K562 (cell line): ENCODE results near the gene TMC8. TPM values are rescaled to one million over a fixed set of nuclear protein-coding genes. Genes with fewer than 3 reads are reported as not detected.

Source experiments
- ATAC-seq: fragments of 200-7000 bp; cut with Tn5 transposase; 3 replicates; pipeline ENCODE4 v1.9.1; 2020; ENCODE audit warnings: moderate library complexity
- BruUV-seq: library from RNA; stranded (reverse); fragments of 400-500 nt; replicated peaks from 2 replicates; lab custom pipeline; 2021; lab: Mats Ljungman, UMichigan
- CTCF ChIA-PET: fragments of 300-600 bp; formaldehyde crosslinking; extraction: SDS; loops from one replicate; lab custom pipeline; 2021; ENCODE audit warnings: low intra/inter-chr PET ratio; lab: Yijun Ruan, JAX
- POLR2A ChIA-PET: fragments of 300-600, 350-650 bp; sonication (Branson Sonifier 250); formaldehyde crosslinking; extraction: SDS; loops from one replicate; lab custom pipeline; 2021; ENCODE audit warnings: antibody characterized with exemption, inconsistent platforms; lab: Yijun Ruan, JAX
- DNase-seq, 4 experiments: peaks; one replicate each; pipeline versions ENCODE4 v3.0.0 to v3.0.0-alpha.2; 2011 to 2018; ENCODE audit warnings: low spot score in 3 of 4, mixed read lengths in 3 of 4; ENCODE audit errors: extremely low read depth in 1 of 4
- FAIRE-seq: peaks from 2 replicates; lab custom pipeline; 2011; peaks lifted over from hg19 to GRCh38; lab: Jason Lieb, UNC
- H2AFZ ChIP-seq: 2 replicates; pipeline ENCODE4 v1.6.0; 2011; ENCODE audit warnings: low read depth, low read length, control low read depth, inconsistent platforms
- H3K27ac ChIP-seq: fragments of 200-600 bp; 3 replicates; pipeline ENCODE4 v1.8.0; 2011; ENCODE audit warnings: low read depth, mild to moderate bottlenecking, control low read depth, inconsistent platforms, low read length, moderate library complexity, mixed read lengths; ENCODE audit errors: extremely low read depth
- H3K27me3 ChIP-seq, 2 experiments: fragments of 300-600 bp in 1 of 2; 2 replicates in 1 of 2; 3 replicates in 1 of 2; pipeline versions ENCODE4 v1.6.0 to v1.8.0; 2011; ENCODE audit warnings: inconsistent platforms in 2 of 2, low read length in 2 of 2, mild to moderate bottlenecking in 1 of 2, mixed read lengths in 1 of 2, moderate library complexity in 1 of 2; ENCODE audit not compliant: control insufficient read depth in 2 of 2, insufficient read depth in 2 of 2
- H3K36me3 ChIP-seq: fragments of 300-600 bp; 3 replicates; pipeline ENCODE4 v1.8.0; 2011; ENCODE audit warnings: mild to moderate bottlenecking, low read length, inconsistent platforms; ENCODE audit not compliant: control insufficient read depth, insufficient read depth
- H3K4me1 ChIP-seq, 2 experiments: fragments of 200-600 bp in 1 of 2; replicated peaks in 1 of 2; 2 replicates in 1 of 2; 3 replicates in 1 of 2; pipeline versions ENCODE4 v1.5.1 to v1.8.0; 2011; ENCODE audit warnings: inconsistent platforms in 2 of 2, low read length in 2 of 2, mild to moderate bottlenecking in 1 of 2, mixed read lengths in 1 of 2, moderate library complexity in 1 of 2; ENCODE audit not compliant: control insufficient read depth in 2 of 2, insufficient read depth in 2 of 2
- H3K4me2 ChIP-seq: 2 replicates; pipeline ENCODE4 v1.6.1; 2011; ENCODE audit warnings: low read length, control low read depth, inconsistent platforms, mixed read lengths; ENCODE audit not compliant: insufficient read depth
- H3K4me3 ChIP-seq: fragments of 200-600 bp; sonication (generic), shearing (Covaris generic); 2 replicates; pipeline ENCODE4 v1.5.1; 2016; ENCODE audit warnings: control low read depth, inconsistent platforms
- H3K79me2 ChIP-seq: fragments of 200-600 bp; 3 replicates; pipeline ENCODE4 v1.8.0; 2011; ENCODE audit warnings: low read length, inconsistent platforms; ENCODE audit not compliant: control insufficient read depth, insufficient read depth
- H3K9ac ChIP-seq, 2 experiments: 2 replicates each; pipeline versions ENCODE4 v1.6.0 to v1.6.1; 2011; ENCODE audit warnings: low read depth in 2 of 2, low read length in 2 of 2, control low read depth in 1 of 2, inconsistent platforms in 1 of 2, mild to moderate bottlenecking in 1 of 2, mixed read lengths in 1 of 2; ENCODE audit not compliant: insufficient read depth in 1 of 2
- H3K9me1 ChIP-seq: one replicate; pipeline ENCODE4 v1.6.0; 2011; ENCODE audit warnings: inconsistent platforms, mild to moderate bottlenecking, low read length, moderate library complexity; ENCODE audit not compliant: control insufficient read depth, insufficient read depth
- H3K9me3 ChIP-seq: replicated peaks from 2 replicates; pipeline ENCODE4 v1.5.1; 2011; ENCODE audit warnings: low read depth, low read length, inconsistent platforms; ENCODE audit not compliant: control insufficient read depth, insufficient read depth
- H4K20me1 ChIP-seq: replicated peaks from 2 replicates; pipeline ENCODE4 v1.6.1; 2011; ENCODE audit warnings: low read length, inconsistent platforms, mixed read lengths; ENCODE audit not compliant: control insufficient read depth, insufficient read depth
- CEBPB ChIP-seq: fragments of 450-650 bp; IDR thresholded peaks from 2 replicates; pipeline ENCODE4 v1.6.1; 2016; ENCODE audit warnings: missing genetic modification characterization, missing compliant biosample characterization
- CEBPG ChIP-seq, 3 experiments: fragments of 200-800 bp in 1 of 3; sonication (Bioruptor generic) in 1 of 3; sonication (generic) in 1 of 3; formaldehyde crosslinking in 1 of 3; IDR thresholded peaks in 2 of 3; conservative IDR thresholded peaks in 1 of 3; 2 replicates each; pipeline versions ENCODE4 v1.6.1 to v1.8.0; 2016 to 2022; ENCODE audit warnings: missing compliant biosample characterization in 2 of 3, missing genetic modification characterization in 2 of 3, mild to moderate bottlenecking in 1 of 3, missing genetic modification reagents in 1 of 3
- FOSL1 ChIP-seq: fragments of 200-800 bp; sonication (Bioruptor generic); conservative IDR thresholded peaks from 2 replicates; pipeline ENCODE4 v1.6.1; 2016; ENCODE audit warnings: missing genetic modification characterization, missing compliant biosample characterization
- FOXP4 ChIP-seq: sonication (generic); formaldehyde crosslinking; IDR thresholded peaks from 2 replicates; pipeline ENCODE4 v1.8.0; 2022; ENCODE audit warnings: mild to moderate bottlenecking, missing genetic modification reagents, borderline replicate concordance
- IRF1 ChIP-seq: sonication (generic); formaldehyde crosslinking; IDR thresholded peaks from 2 replicates; pipeline ENCODE4 v1.8.0; 2022; ENCODE audit warnings: missing genetic modification reagents, mild to moderate bottlenecking, borderline replicate concordance
- JUND ChIP-seq, 2 experiments: IDR thresholded peaks; 2 replicates in 1 of 2; 3 replicates in 1 of 2; pipeline ENCODE4 v1.6.1; 2011; ENCODE audit warnings: borderline replicate concordance in 2 of 2, low read depth in 2 of 2, low read length in 2 of 2, improper control_type of control experiment in 1 of 2, missing biosample characterization in 1 of 2, missing genetic modification characterization in 1 of 2, missing genetic modification reagents in 1 of 2
- PRDM10 ChIP-seq: fragments of 450-650 bp; IDR thresholded peaks from 2 replicates; pipeline ENCODE4 v1.6.1; 2018; ENCODE audit not compliant: partially characterized antibody
- VEZF1 ChIP-seq: fragments of 200-800 bp; sonication (Bioruptor generic); IDR thresholded peaks from 2 replicates; pipeline ENCODE4 v1.6.1; 2017; ENCODE audit warnings: missing genetic modification characterization, missing compliant biosample characterization
- ZFX ChIP-seq: sonication (generic); formaldehyde crosslinking; IDR thresholded peaks from 2 replicates; pipeline ENCODE4 v1.8.0; 2022; ENCODE audit warnings: mild to moderate bottlenecking, missing genetic modification reagents, moderate library complexity
- ZNF316 ChIP-seq: fragments of 450-650 bp; IDR thresholded peaks from 2 replicates; pipeline ENCODE4 v1.6.1; 2016
- WGBS: fragments of 100-300 bp; shearing (Covaris generic); methylation state at CpG from one replicate; pipeline ENCODE4 v1.1.6; 2016; ENCODE audit warnings: low coverage, mixed read lengths; ENCODE audit not compliant: insufficient coverage; ENCODE audit errors: missing lambda C conversion rate; 5-methylcytosine and 5-hydroxymethylcytosine counted together
- in situ Hi-C: fragments of 300-500 bp; cut with MboI; formaldehyde crosslinking; loops from 4 replicates; pipeline ENCODE4 v1.15.0; 2018; ENCODE audit warnings: inconsistent platforms, mixed read lengths
- intact Hi-C: fragments of 100-400 bp; cut with micrococcal nuclease; formaldehyde crosslinking; loops from 2 replicates; pipeline ENCODE4 v1.14.2; 2022
- polyA plus RNA-seq, 8 experiments: library from polyadenylated mRNA; depleted of rRNA in 4 of 8; stranded (reverse) in 5 of 8; unstranded in 3 of 8; fragments of >200 nt; fragmentation: Nextera tagmentation in 2 of 8; fragmentation: Illumina TruSeq in 1 of 8; extraction: Ambion mirVana in 2 of 8; extraction: Trizol in 1 of 8; gene quantifications; 2 replicates each; pipeline versions ENCODE4 v1.2.1 to v1.2.3, GENCODE V29; 2011 to 2014; ENCODE audit warnings: inconsistent platforms in 1 of 8, missing spikeins in 1 of 8
- total RNA-seq, 7 experiments: library from RNA; depleted of rRNA in 6 of 7; stranded (reverse); fragments of >200 nt in 6 of 7; fragmentation: Illumina TruSeq in 2 of 7; extraction: Trizol in 2 of 7; gene quantifications; 2 replicates each; pipeline versions ENCODE4 v1.2.1 to v1.2.3, GENCODE V29; 2011 to 2021; ENCODE audit warnings: low replicate concordance in 1 of 7

TMC8 gene
- total and polyA plus RNA-seq, 9 of the 15 experiments (the other 6 are each of a cell fraction or from before 2014, with no cell fraction given) = 0.13 to 10.9 (median 2.8) TPM

- CTCF ChIA-PET = no interaction called here
These were observed 29.1 kb downstream of the TMC8 start for GRCh38 chr17:78159575-78160158.

More at GRCh38 chr17:78159575-78160158, 29.1 kb downstream of the TMC8 start:
- in situ Hi-C loops = no loop called here
- Histone ChIP-seq H4K20me1 (no peaks in the 10 kb centered on the region), H2AFZ (no peak overlapping the region), H3K9ac (no peak overlapping the region; a peak in 1 of 4 replicates), H3K4me2 (no peak overlapping the region), H3K9me3 (no peaks in the 10 kb centered on the region), H3K36me3 (peaks cover 2% of the 10 kb centered on the region; the same call in 1 of the 3 replicates), H3K4me1 (peaks cover 14 to 42% of the 10 kb centered on the region in 2 experiments; a peak in 4 of 5 replicates), H3K27ac (peak overlapping the region; percentile 3; the same call in 1 of the 3 replicates), H3K9me1 (peaks cover 3% of the 10 kb centered on the region), H3K27me3 (no peaks in the 10 kb centered on the region), H3K79me2 (no peaks in the 10 kb centered on the region), H3K4me3 (no peak overlapping the region)
- DNase-seq (no peak), FAIRE-seq (peak; percentile 46), ATAC-seq (no peak)
- POLR2A ChIA-PET = interaction anchor here (0.6 kb wide), 1 partner anchor 28 kb away, joined by 3 read pairs; no protein-coding TSS in a partner anchor
- TF ChIP-seq FOXP4 (CRISPR knock-in tag) (no peak), IRF1 (CRISPR knock-in tag) (no peak), JUND (IDR thresholded peaks at IDR 0.05; ENCODE audit: borderline replicate concordance, low read depth, low read length) (no peak), JUND (tag; IDR thresholded peaks at IDR 0.05; ENCODE audit: borderline replicate concordance, low read depth, low read length) (peak; percentile 34; the same call in 1 of the 3 replicates), CEBPG (CRISPR knock-in tag; IDR thresholded peaks at IDR 0.05) (peak; percentile 40; the same call in 1 of the 2 replicates), CEBPG (tag; conservative IDR thresholded peaks at IDR 0.05 in 1 of 2, IDR thresholded peaks at IDR 0.05 in 1 of 2) (peak; percentile 53 to 73; a peak in 3 of 4 replicates), ZNF316 (peak; percentile 41; the same call in 1 of the 2 replicates), ZFX (CRISPR knock-in tag) (peak; percentile 18; the same call in 1 of the 2 replicates), FOSL1 (peak; percentile 45), PRDM10 (peak; percentile 46), VEZF1 (CRISPR knock-in tag) (peak; percentile 60; the same call in 1 of the 2 replicates), CEBPB (tag) (peak; percentile 82)
- intact Hi-C loops = no loop called here
- 40% methylated on average over 10 of the region's 10 CpGs for WGBS
- no TSS peak for BruUV-seq
